Liver (tissue), 9 donors: Measurements from ENCODE around the gene ANO10. TPM values are rescaled to one million over a fixed set of nuclear protein-coding genes. Genes with fewer than 3 reads are reported as not detected.

Experiments used
- DNase-seq: peaks from one replicate; pipeline ENCODE4 v3.0.0-alpha.2; 2017; ENCODE audit warnings: low spot score
- H3K27ac ChIP-seq, 2 donors: one replicate each; pipeline ENCODE4 v1.7.0; 2013; ENCODE audit warnings: inconsistent platforms in 2 of 2, low read length in 2 of 2, control low read depth in 1 of 2, low read depth in 1 of 2, mild to moderate bottlenecking in 1 of 2
- H3K27me3 ChIP-seq, 4 donors: one replicate each; pipeline versions ENCODE4 v1.6.1 to v1.7.0; 2013; ENCODE audit warnings: low read length in 3 of 4, inconsistent platforms in 1 of 4, mild to moderate bottlenecking in 1 of 4, moderate library complexity in 1 of 4; ENCODE audit not compliant: control insufficient read depth in 4 of 4, insufficient read depth in 4 of 4
- H3K36me3 ChIP-seq, 4 donors: one replicate each; pipeline versions ENCODE4 v1.6.1 to v1.7.0; 2013; ENCODE audit warnings: low read length in 3 of 4, mild to moderate bottlenecking in 3 of 4, low read depth in 1 of 4, moderate library complexity in 1 of 4; ENCODE audit not compliant: control insufficient read depth in 4 of 4, insufficient read depth in 3 of 4
- H3K4me1 ChIP-seq, 4 donors: one replicate each; pipeline versions ENCODE4 v1.6.1 to v1.7.0; 2013; ENCODE audit warnings: low read length in 3 of 4, mild to moderate bottlenecking in 3 of 4, moderate library complexity in 1 of 4; ENCODE audit not compliant: control insufficient read depth in 4 of 4, insufficient read depth in 4 of 4
- H3K4me3 ChIP-seq, 3 donors: one replicate each; pipeline versions ENCODE4 v1.6.1 to v1.7.0; 2013; ENCODE audit warnings: low read length in 3 of 3, control low read depth in 1 of 3, low read depth in 1 of 3, mild to moderate bottlenecking in 1 of 3
- H3K9ac ChIP-seq, 2 donors: one replicate each; pipeline ENCODE4 v1.7.0; 2013; ENCODE audit warnings: low read length in 2 of 2, mild to moderate bottlenecking in 2 of 2, moderate library complexity in 2 of 2, control low read depth in 1 of 2, low read depth in 1 of 2
- H3K9me3 ChIP-seq, 4 donors: one replicate each; pipeline versions ENCODE4 v1.6.1 to v1.7.0; 2013; ENCODE audit warnings: low read length in 3 of 4; ENCODE audit not compliant: control insufficient read depth in 4 of 4
- CTCF ChIP-seq: fragments of 150-350 bp; IDR thresholded peaks from 2 replicates; pipeline ENCODE4 v1.5.1; 2017; ENCODE audit warnings: improper control_type of control experiment, low read depth, low read length; ENCODE audit not compliant: missing input control
- EGR1 ChIP-seq, 2 donors: IDR thresholded peaks; 2 replicates each; pipeline ENCODE4 v1.6.1; 2016 to 2018; ENCODE audit warnings: antibody characterized with exemption in 2 of 2, low read depth in 2 of 2
- FOXA1 ChIP-seq: IDR thresholded peaks from 2 replicates; pipeline ENCODE4 v1.6.1; 2016; ENCODE audit warnings: antibody characterized with exemption
- FOXA2 ChIP-seq: IDR thresholded peaks from 2 replicates; pipeline ENCODE4 v1.6.1; 2016; ENCODE audit warnings: antibody characterized with exemption
- GABPA ChIP-seq, 2 donors: IDR thresholded peaks in 1 of 2; conservative IDR thresholded peaks in 1 of 2; 2 replicates each; pipeline ENCODE4 v1.6.1; 2016; ENCODE audit warnings: antibody characterized with exemption in 2 of 2, mild to moderate bottlenecking in 1 of 2, moderate library complexity in 1 of 2
- HNF4A ChIP-seq, 2 donors: conservative IDR thresholded peaks; 2 replicates each; pipeline ENCODE4 v1.6.1; 2016; ENCODE audit warnings: antibody characterized with exemption in 2 of 2, mild to moderate bottlenecking in 2 of 2
- HNF4G ChIP-seq: IDR thresholded peaks from 2 replicates; pipeline ENCODE4 v1.6.1; 2016; ENCODE audit warnings: antibody characterized with exemption
- JUND ChIP-seq, 2 donors: IDR thresholded peaks; 2 replicates each; pipeline ENCODE4 v1.6.1; 2016; ENCODE audit warnings: antibody characterized with exemption in 2 of 2
- NR2F2 ChIP-seq: IDR thresholded peaks from 2 replicates; pipeline ENCODE4 v1.6.1; 2016; ENCODE audit warnings: antibody characterized with exemption
- REST ChIP-seq: IDR thresholded peaks from 2 replicates; pipeline ENCODE4 v1.6.1; 2016; ENCODE audit warnings: antibody characterized with exemption, mild to moderate bottlenecking
- RXRA ChIP-seq, 2 donors: IDR thresholded peaks; 2 replicates each; pipeline ENCODE4 v1.6.1; 2017 to 2018; ENCODE audit warnings: antibody characterized with exemption in 2 of 2, mild to moderate bottlenecking in 1 of 2
- SP1 ChIP-seq: IDR thresholded peaks from 2 replicates; pipeline ENCODE4 v1.6.1; 2018; ENCODE audit warnings: antibody characterized with exemption, mild to moderate bottlenecking
- WGBS: extraction: QIAGEN DNeasy Blood & Tissue Kit; methylation state at CpG from one replicate; pipeline ENCODE4 v1.1.7; 2013; 5-methylcytosine and 5-hydroxymethylcytosine counted together
- polyA plus RNA-seq, 2 donors: library from polyadenylated mRNA; stranded (reverse) in 1 of 2; unstranded in 1 of 2; fragments of 200-250 nt in 1 of 2; fragments of >200 nt in 1 of 2; fragmentation: Nextera tagmentation in 1 of 2; extraction: Ambion mirVana in 1 of 2; gene quantifications; one replicate each; pipeline versions ENCODE4 v1.2.1 to v1.2.3, GENCODE V29; 2013 to 2015
- total RNA-seq, 2 donors: library from RNA; depleted of rRNA; stranded (reverse); fragments of >200 nt; gene quantifications; one replicate each; pipeline ENCODE4 v1.2.3, GENCODE V29; 2014
- TF ChIP-seq, protein P1 (sequence below): IDR thresholded peaks from 2 replicates; pipeline ENCODE4 v1.6.1; 2016; ENCODE audit warnings: antibody characterized with exemption
- donor health status: healthy.
- donor health status: healthy.
- donor health status: healthy.
- donor health status: healthy.
- donor health status: healthy.

ANO10 gene
- total and polyA plus RNA-seq, 4 donors: 5.6 to 8.7 (median 6.8) TPM

GRCh38 chr3:43616034-43616433 is 5.8 kb downstream of the ANO10 start:
- Histone ChIP-seq H3K27me3 (no peaks in the 10 kb centered on the region), H3K4me3 (no peak overlapping the region), H3K36me3 (no peaks in the 10 kb centered on the region), H3K9ac (no peak overlapping the region), H3K27ac (no peak overlapping the region), H3K9me3 (no peaks in the 10 kb centered on the region), H3K4me1 (peaks cover 0 to 3% (median 2%) of the 10 kb centered on the region in 4 donors)
- no peak for DNase-seq
- no peak for TF ChIP-seq HNF4G
- TF ChIP-seq FOXA2: no peak
- TF ChIP-seq FOXA1: no peak
- no peak for TF ChIP-seq SP1
- TF ChIP-seq NR2F2: no peak
- 93% methylated on average over 5 of the region's 5 CpGs for WGBS

DNA sequence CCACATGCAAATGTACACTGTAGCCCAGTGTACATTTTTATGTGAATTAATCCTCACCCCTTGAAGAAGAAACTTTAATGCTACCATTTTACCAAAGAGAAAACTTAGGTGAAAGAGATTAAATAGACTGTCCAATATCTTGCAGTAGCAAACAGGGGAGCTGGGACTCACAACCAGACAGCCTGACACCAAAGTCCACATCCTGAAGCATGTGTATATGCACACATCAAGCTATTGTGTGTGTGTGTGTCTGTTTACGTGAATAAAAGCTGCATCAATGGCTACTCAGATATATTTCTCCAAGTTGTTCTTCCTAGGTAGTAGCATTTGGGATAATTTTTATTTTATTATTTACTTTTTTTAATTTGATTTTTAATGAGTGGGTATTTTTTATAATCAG is 6.7 kb downstream of the ANO10 start:
- Histone ChIP-seq H3K27ac (no peak overlapping the region), H3K36me3 (no peaks in the 10 kb centered on the region), H3K27me3 (no peaks in the 10 kb centered on the region), H3K4me3 (no peak overlapping the region), H3K9me3 (no peaks in the 10 kb centered on the region), H3K9ac (no peak overlapping the region), H3K4me1 (no peaks in the 10 kb centered on the region)
- TF ChIP-seq HNF4A (conservative IDR thresholded peaks at IDR 0.05) (no peak), EGR1 (IDR thresholded peaks at IDR 0.05; ENCODE audit: low read depth in 2 of 2) (no peak), GABPA (IDR thresholded peaks at IDR 0.05 in 1 of 2, conservative IDR thresholded peaks at IDR 0.05 in 1 of 2) (no peak), JUND (IDR thresholded peaks at IDR 0.05) (no peak)
- DNase-seq: no peak
- WGBS: 90% methylated on average over 1 of the region's 1 CpG

DNA sequence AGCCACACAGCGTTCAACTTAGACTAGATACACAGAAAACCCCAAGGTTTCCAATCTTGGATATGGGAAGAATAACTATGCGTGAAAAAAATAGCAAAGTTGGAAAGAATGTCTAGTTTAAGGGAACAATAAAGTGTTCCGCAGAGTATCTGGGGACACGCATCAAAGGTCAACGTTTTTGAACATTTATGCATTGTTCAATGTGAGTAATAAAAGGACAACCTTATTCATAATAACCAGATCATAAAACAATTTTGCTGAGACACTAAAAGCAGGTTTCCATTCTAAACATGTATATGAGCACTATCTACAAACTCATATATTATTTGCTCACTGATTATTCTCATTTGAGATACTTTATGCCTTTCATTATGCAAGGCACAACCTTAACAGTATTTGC is 7.8 kb downstream of the ANO10 start:
- WGBS: 93% methylated on average over 5 of the region's 5 CpGs
- no peak for DNase-seq
- H3K4me3 ChIP-seq: no peak overlapping the region

More for the DNA sequence above, 7.8 kb downstream of the ANO10 start:
- TF ChIP-seq NR2F2 (no peak), REST (no peak), SP1 (no peak), FOXA1 (no peak), HNF4A (conservative IDR thresholded peaks at IDR 0.05) (no peak), RXRA (IDR thresholded peaks at IDR 0.05) (no peak), CTCF (no peak)
- TF ChIP-seq, protein P1, sequence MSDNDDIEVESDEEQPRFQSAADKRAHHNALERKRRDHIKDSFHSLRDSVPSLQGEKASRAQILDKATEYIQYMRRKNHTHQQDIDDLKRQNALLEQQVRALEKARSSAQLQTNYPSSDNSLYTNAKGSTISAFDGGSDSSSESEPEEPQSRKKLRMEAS: no peak
- no peak overlapping the region for H3K27ac ChIP-seq
- no peak overlapping the region for H3K9ac ChIP-seq
- no peaks in the 10 kb centered on the region for H3K27me3 ChIP-seq
- H3K9me3 ChIP-seq: no peaks in the 10 kb centered on the region
- H3K36me3 ChIP-seq: no peaks in the 10 kb centered on the region
- no peaks in the 10 kb centered on the region for H3K4me1 ChIP-seq
